ENCODE measurements around the gene DOCK6. TPM values are rescaled to one million over a fixed set of nuclear protein-coding genes. Genes with fewer than 3 reads are reported as not detected.
"Not testable (repeated sequence)": the region's sequence is repeated elsewhere in the genome, so short reads cannot be mapped to it uniquely, and the experiment has no call there.

Gene DOCK6
- total RNA-seq, 1 experiment from 2014 or later, result 82.4 TPM

DNA sequence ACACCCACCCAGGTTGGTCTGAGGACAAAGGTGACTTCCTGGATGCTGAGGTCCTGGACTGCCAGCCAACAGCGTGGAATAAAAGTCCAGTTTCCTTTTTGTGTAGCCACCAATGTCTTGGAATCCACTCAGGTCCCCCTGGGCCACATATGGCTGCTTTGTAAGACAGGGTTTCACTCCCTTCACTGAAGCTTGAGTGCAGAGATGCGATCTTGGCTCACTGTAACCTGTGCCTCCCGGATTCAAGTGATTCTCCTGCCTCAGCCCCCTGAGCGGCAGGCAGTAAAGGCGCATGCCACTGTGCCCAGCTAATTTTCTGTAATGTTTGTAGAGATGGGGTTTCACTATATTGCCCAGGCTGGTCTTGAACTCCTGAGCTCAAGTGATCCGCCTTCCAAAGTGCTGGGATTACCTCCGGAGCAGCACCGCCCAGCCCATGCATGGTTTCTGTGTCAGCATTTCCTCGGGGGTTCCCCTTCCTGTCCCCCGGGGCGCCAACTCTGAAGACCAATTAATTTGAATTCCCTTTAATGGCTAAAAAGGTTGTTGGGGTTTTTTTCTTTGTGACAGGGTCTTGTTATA is 82.5 kb downstream of the DOCK6 start:
- ChIA-PET POLR2A (no interaction called here), RAD21 (ENCODE audit: low non-redundant PET in 1 of 2, low total read pairs in 2 of 2, uncharacterized antibody in 2 of 2, unreplicated experiment in 2 of 2) (no interaction called here), CTCF (interaction anchor here (0.5 kb wide), 1 partner anchor 13 kb away, joined by 3 read pairs; no protein-coding TSS in a partner anchor)
- H3K9me2 ChIP-seq (ENCODE audit: insufficient read depth), result no peaks in the 10 kb centered on the region
- no peak overlapping the region for H3K4me3 ChIP-seq (replicated peaks in 1 of 2; ENCODE audit: low read depth in 1 of 2, low read length in 2 of 2)
- peaks cover 0 to 10% of the 10 kb centered on the region in 2 experiments; a peak in 2 of 4 replicates for H3K36me3 ChIP-seq (ENCODE audit: control insufficient read depth in 1 of 2, insufficient read depth in 2 of 2, low read length in 2 of 2)
- H3K27me3 ChIP-seq (ENCODE audit: insufficient read depth, low read length), result no peaks in the 10 kb centered on the region
- TF ChIP-seq POLR2AphosphoS5 (IDR thresholded peaks at IDR 0.05; ENCODE audit: low read depth, low read length), result no peak
- no peak for TF ChIP-seq ELF1 (IDR thresholded peaks at IDR 0.05; ENCODE audit: borderline replicate concordance, low read depth)
- no peak for TF ChIP-seq SP1 (IDR thresholded peaks at IDR 0.05; ENCODE audit: low read depth)
- TF ChIP-seq TCF7L2 (IDR thresholded peaks at IDR 0.05; ENCODE audit: borderline replicate concordance, extremely low read depth, insufficient read depth, insufficient read length), result no peak
- no peak for TF ChIP-seq EZH2phosphoT487 (IDR thresholded peaks at IDR 0.05; ENCODE audit: borderline replicate concordance)
- peaks cover 0 to 3% of the 10 kb centered on the region in 2 experiments; a peak in 1 of 4 replicates for H3K4me1 ChIP-seq (ENCODE audit: control insufficient read depth in 1 of 2, insufficient read depth in 2 of 2, low read length in 2 of 2)
- no peak overlapping the region for H3K4me2 ChIP-seq (ENCODE audit: low read length)
- no peak overlapping the region for H3K9ac ChIP-seq (ENCODE audit: low read length)
- H3K27ac ChIP-seq (ENCODE audit: low read depth, low read length), result no peak overlapping the region
- no peak for DNase-seq (ENCODE audit: low read depth, low spot score)
- no peaks in the 10 kb centered on the region for H3K79me2 ChIP-seq (ENCODE audit: insufficient read depth, low read length)
- intact Hi-C loops (cut with micrococcal nuclease), result no loop called here
- H3K9me3 ChIP-seq (ENCODE audit: control insufficient read depth in 1 of 2, insufficient read depth in 1 of 2, low read depth in 1 of 2, low read length in 2 of 2), result no peaks in the 10 kb centered on the region
- H4K20me1 ChIP-seq (ENCODE audit: insufficient read depth), result no peaks in the 10 kb centered on the region
- no peak for ATAC-seq
- no peak overlapping the region for H2AFZ ChIP-seq (ENCODE audit: low read depth, low read length, poor library complexity, severe bottlenecking)
- BruUV-seq (replicated peaks), result no TSS peak

DNA sequence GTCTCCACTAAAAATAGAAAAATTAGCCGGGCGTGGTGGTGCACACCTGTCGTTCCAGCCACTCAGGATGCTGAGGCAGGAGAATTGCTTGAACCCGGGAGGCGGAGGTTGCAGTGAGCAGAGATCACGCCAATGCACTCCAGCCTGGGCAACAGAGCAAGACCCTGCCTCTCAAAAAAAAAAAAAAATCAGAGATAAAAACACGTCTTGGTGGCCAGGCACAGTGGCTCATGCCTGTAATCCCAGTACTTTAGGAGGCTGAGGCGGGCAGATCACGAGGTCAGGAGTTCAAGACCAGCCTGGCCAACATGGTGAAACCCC is 83.2 kb downstream of the DOCK6 start:
- H3K9me2 ChIP-seq (ENCODE audit: insufficient read depth); H3K4me2 ChIP-seq (ENCODE audit: low read length); H3K9ac ChIP-seq (ENCODE audit: low read length); H3K27ac ChIP-seq (ENCODE audit: low read depth, low read length); H3K9me3 ChIP-seq (ENCODE audit: control insufficient read depth in 1 of 2, insufficient read depth in 1 of 2, low read depth in 1 of 2, low read length in 2 of 2); H3K79me2 ChIP-seq (ENCODE audit: insufficient read depth, low read length); H2AFZ ChIP-seq (ENCODE audit: low read depth, low read length, poor library complexity, severe bottlenecking); H3K4me1 ChIP-seq (ENCODE audit: control insufficient read depth in 1 of 2, insufficient read depth in 2 of 2, low read length in 2 of 2); CTCF ChIA-PET; BruUV-seq (replicated peaks); DNase-seq (ENCODE audit: low read depth, low spot score); RAD21 ChIA-PET (ENCODE audit: low non-redundant PET in 1 of 2, low total read pairs in 2 of 2, uncharacterized antibody in 2 of 2, unreplicated experiment in 2 of 2); H4K20me1 ChIP-seq (ENCODE audit: insufficient read depth); POLR2A ChIA-PET; H3K27me3 ChIP-seq (ENCODE audit: insufficient read depth, low read length); ATAC-seq; intact Hi-C loops (cut with micrococcal nuclease); H3K4me3 ChIP-seq (replicated peaks in 1 of 2; ENCODE audit: low read depth in 1 of 2, low read length in 2 of 2): not testable (repeated sequence)
- peaks cover 0 to 10% of the 10 kb centered on the region in 2 experiments; a peak in 2 of 4 replicates for H3K36me3 ChIP-seq (ENCODE audit: control insufficient read depth in 1 of 2, insufficient read depth in 2 of 2, low read length in 2 of 2)
